Gastroesophageal sphincter (tissue), 4 donors: ENCODE results near the gene SERPINF2. TPM values are rescaled to one million over a fixed set of nuclear protein-coding genes. Genes with fewer than 3 reads are reported as not detected.

ENCODE experiments used
- ATAC-seq: fragments of 150-250 bp; one replicate; pipeline ENCODE4 v1.9.1; 2016; ENCODE audit warnings: mild to moderate bottlenecking, moderate library complexity
- H3K27ac ChIP-seq, 4 donors: fragments of 200-600 bp; sonication (generic) in 3 of 4; 1 replicate in 3 of 4; 2 replicates in 1 of 4; pipeline ENCODE4 v1.5.1; 2016 to 2019
- H3K27me3 ChIP-seq: fragments of 200-600 bp; sonication (generic); one replicate; pipeline ENCODE4 v1.5.1; 2019
- H3K36me3 ChIP-seq, 2 donors: fragments of 200-600 bp; sonication (generic); one replicate each; pipeline ENCODE4 v1.5.1; 2019; ENCODE audit warnings: control low read depth in 1 of 2
- H3K4me1 ChIP-seq, 3 donors: fragments of 200-600 bp; sonication (generic); 1 replicate in 2 of 3; 2 replicates in 1 of 3; pipeline ENCODE4 v1.5.1; 2016 to 2019; ENCODE audit warnings: control low read depth in 2 of 3
- H3K4me3 ChIP-seq, 2 donors: fragments of 200-600 bp; sonication (generic); one replicate each; pipeline ENCODE4 v1.5.1; 2019; ENCODE audit warnings: mild to moderate bottlenecking in 1 of 2, moderate library complexity in 1 of 2
- H3K9me3 ChIP-seq, 3 donors: fragments of 200-600 bp; sonication (generic); one replicate each; pipeline ENCODE4 v1.5.1; 2017 to 2019; ENCODE audit warnings: control low read depth in 2 of 3
- EP300 ChIP-seq: sonication (generic); formaldehyde crosslinking; IDR thresholded peaks from one replicate; pipeline ENCODE4 v1.6.1; 2017; ENCODE audit warnings: antibody characterized with exemption, mild to moderate bottlenecking
- POLR2A ChIP-seq, 2 donors: fragments of 450-650 bp; IDR thresholded peaks; one replicate each; pipeline ENCODE4 v1.6.1; 2017; ENCODE audit warnings: antibody characterized with exemption in 2 of 2, mild to moderate bottlenecking in 2 of 2, moderate library complexity in 1 of 2
- POLR2AphosphoS5 ChIP-seq: sonication (generic); formaldehyde crosslinking; IDR thresholded peaks from one replicate; pipeline ENCODE4 v1.6.1; 2017; ENCODE audit warnings: antibody characterized with exemption
- WGBS, 2 donors: methylation state at CpG; one replicate each; pipeline ENCODE4 v1.1.5; 2018; ENCODE audit warnings: low coverage in 1 of 2; 5-methylcytosine and 5-hydroxymethylcytosine counted together
- total RNA-seq, 4 donors: library from RNA; depleted of rRNA; stranded (reverse); fragments of >200 nt; gene quantifications; one replicate each; pipeline ENCODE4 v1.1.0, GENCODE V29; 2016
- TF ChIP-seq, protein P1 (sequence below), 4 experiments: fragments of 200-600 bp in 2 of 4; fragments of 450-650 bp in 2 of 4; sonication (generic) in 1 of 4; IDR thresholded peaks; one replicate each; pipeline ENCODE4 v1.5.1; 2017 to 2019; ENCODE audit warnings: antibody characterized with exemption in 4 of 4, mild to moderate bottlenecking in 2 of 4, moderate library complexity in 2 of 4

SERPINF2 gene
- total RNA-seq, 4 donors from 2014 or later, result 2.0 to 7.6 (median 5.1) TPM

- no peaks in the 10 kb centered on the region for H3K9me3 ChIP-seq
- 8 to 67% methylated on average over 1 to 4 of the region's 7 CpGs for WGBS, 2 donors
- peaks cover 0 to 41% of the 10 kb centered on the region in 2 donors for H3K36me3 ChIP-seq
- peak overlapping the region in 3 of 4 donors; percentile 55 to 73 (median 60) for H3K27ac ChIP-seq
- H3K4me1 ChIP-seq, result peaks cover 0 to 21% (median 0%) of the 10 kb centered on the region in 3 donors
- TF ChIP-seq EP300 (no peak), POLR2A (IDR thresholded peaks at IDR 0.05) (no peak), POLR2AphosphoS5 (no peak)
- TF ChIP-seq, protein P1, sequence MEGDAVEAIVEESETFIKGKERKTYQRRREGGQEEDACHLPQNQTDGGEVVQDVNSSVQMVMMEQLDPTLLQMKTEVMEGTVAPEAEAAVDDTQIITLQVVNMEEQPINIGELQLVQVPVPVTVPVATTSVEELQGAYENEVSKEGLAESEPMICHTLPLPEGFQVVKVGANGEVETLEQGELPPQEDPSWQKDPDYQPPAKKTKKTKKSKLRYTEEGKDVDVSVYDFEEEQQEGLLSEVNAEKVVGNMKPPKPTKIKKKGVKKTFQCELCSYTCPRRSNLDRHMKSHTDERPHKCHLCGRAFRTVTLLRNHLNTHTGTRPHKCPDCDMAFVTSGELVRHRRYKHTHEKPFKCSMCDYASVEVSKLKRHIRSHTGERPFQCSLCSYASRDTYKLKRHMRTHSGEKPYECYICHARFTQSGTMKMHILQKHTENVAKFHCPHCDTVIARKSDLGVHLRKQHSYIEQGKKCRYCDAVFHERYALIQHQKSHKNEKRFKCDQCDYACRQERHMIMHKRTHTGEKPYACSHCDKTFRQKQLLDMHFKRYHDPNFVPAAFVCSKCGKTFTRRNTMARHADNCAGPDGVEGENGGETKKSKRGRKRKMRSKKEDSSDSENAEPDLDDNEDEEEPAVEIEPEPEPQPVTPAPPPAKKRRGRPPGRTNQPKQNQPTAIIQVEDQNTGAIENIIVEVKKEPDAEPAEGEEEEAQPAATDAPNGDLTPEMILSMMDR (IDR thresholded peaks at IDR 0.05), result no peak
- no peak overlapping the region for H3K4me3 ChIP-seq
- ATAC-seq, result peak; percentile 53
- H3K27me3 ChIP-seq, result peaks cover 8% of the 10 kb centered on the region
Observed at GRCh38 chr17:1773696-1774181, 31.1 kb downstream of the SERPINF2 start.

DNA sequence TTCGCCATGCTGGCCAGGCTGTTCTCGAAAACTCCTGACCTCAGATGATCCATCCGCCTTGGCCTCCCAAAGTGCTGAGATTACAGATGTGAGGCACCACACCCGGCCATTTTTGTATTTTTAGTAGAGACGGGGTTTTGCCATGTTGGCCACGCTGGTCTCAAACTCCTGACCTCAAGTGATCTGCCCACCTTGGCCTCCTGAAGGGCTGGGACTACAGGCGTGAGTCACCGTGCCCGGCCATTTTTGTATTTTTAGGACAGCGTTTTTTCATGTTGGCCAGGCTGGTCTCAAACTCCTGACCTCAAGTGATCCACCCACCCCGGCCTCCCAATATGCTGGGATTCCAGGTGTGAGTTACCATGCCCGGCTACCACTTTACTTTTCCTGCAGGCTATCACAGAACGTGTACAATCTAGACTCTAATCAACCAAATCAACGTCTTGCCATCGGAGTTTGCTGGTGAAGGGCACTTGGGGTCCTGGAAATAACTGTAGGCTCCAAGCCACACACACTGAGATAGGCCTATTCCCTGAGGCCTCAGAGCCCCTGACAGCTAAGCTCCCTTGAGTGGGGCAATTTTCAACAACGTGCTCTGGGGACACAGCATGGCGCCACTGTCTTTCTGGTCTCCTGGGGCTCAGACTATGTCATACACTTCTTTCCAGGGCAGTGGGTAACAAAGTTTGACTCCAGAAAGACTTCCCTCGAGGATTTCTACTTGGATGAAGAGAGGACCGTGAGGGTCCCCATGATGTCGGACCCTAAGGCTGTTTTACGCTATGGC, 31.9 kb downstream of the SERPINF2 start:
- Histone ChIP-seq H3K4me3 (no peak overlapping the region), H3K9me3 (no peaks in the 10 kb centered on the region), H3K27me3 (no peaks in the 10 kb centered on the region), H3K27ac (peak overlapping the region in 3 of 4 donors; percentile 55 to 73 (median 60)), H3K36me3 (peaks cover 0 to 46% of the 10 kb centered on the region in 2 donors), H3K4me1 (peaks cover 0 to 30% (median 0%) of the 10 kb centered on the region in 3 donors)
- TF ChIP-seq, protein P1 (IDR thresholded peaks at IDR 0.05), result no peak
- TF ChIP-seq EP300, result no peak
- TF ChIP-seq POLR2AphosphoS5, result no peak
- no peak for TF ChIP-seq POLR2A (IDR thresholded peaks at IDR 0.05)
- ATAC-seq, result no peak
- 90 to 95% methylated on average over 7 to 8 of the region's 21 CpGs for WGBS, 2 donors

- Histone ChIP-seq H3K4me1 (peaks cover 0 to 47% (median 0%) of the 10 kb centered on the region in 3 donors), H3K27ac (peak overlapping the region in 1 of 4 donors; percentile 14), H3K36me3 (peaks cover 0 to 56% of the 10 kb centered on the region in 2 donors), H3K27me3 (no peaks in the 10 kb centered on the region), H3K9me3 (no peaks in the 10 kb centered on the region), H3K4me3 (no peak overlapping the region)
- WGBS, 2 donors, result 82 to 88% methylated on average over 5 to 9 of the region's 10 CpGs
- TF ChIP-seq, protein P1 (IDR thresholded peaks at IDR 0.05), result no peak
- TF ChIP-seq POLR2A (IDR thresholded peaks at IDR 0.05) (no peak), POLR2AphosphoS5 (no peak), EP300 (no peak)
- ATAC-seq, result no peak
Observed at GRCh38 chr17:1776328-1776727, 33.7 kb downstream of the SERPINF2 start.

DNA sequence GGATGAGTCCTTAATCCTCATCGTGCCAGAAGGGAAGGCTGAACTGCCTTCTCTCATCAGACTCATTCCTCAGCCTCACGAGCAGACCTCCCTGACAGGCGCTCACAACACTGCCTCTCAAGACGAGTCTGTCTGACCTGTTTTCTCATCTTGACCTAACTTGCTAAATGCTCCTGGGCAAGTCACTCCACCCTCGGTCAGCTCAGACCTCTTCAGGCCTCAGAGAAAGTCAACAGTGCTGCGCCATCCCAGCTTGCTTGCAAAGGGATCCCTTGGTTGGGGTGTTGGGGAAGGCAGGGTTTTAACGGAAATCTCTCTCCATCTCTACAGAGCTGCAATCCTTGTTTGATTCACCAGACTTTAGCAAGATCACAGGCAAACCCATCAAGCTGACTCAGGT, 34.2 kb downstream of the SERPINF2 start:
- Histone ChIP-seq H3K36me3 (peaks cover 0 to 61% of the 10 kb centered on the region in 2 donors), H3K4me1 (peaks cover 0 to 52% (median 3%) of the 10 kb centered on the region in 3 donors), H3K27ac (no peak overlapping the region), H3K9me3 (no peaks in the 10 kb centered on the region), H3K27me3 (no peaks in the 10 kb centered on the region), H3K4me3 (no peak overlapping the region)
- WGBS, 2 donors, result 83% methylated on average over 1 of the region's 7 CpGs; no CpG with 5 or more reads in 1 of the 2 donors
- TF ChIP-seq EP300 (no peak), POLR2A (IDR thresholded peaks at IDR 0.05) (no peak), POLR2AphosphoS5 (no peak)
- TF ChIP-seq, protein P1 (IDR thresholded peaks at IDR 0.05), result no peak
- ATAC-seq, result no peak
